Peyer's patch (tissue), 4 donors: Measurements from ENCODE around the gene SMYD3. TPM values are rescaled to one million over a fixed set of nuclear protein-coding genes. Genes with fewer than 3 reads are reported as not detected.

Experiments
- DNase-seq, 3 donors: peaks; one replicate each; pipeline ENCODE4 v3.0.0-alpha.2; 2017 to 2019
- H3K27ac ChIP-seq, 4 donors: fragments of 200-600 bp; sonication (generic); one replicate each; pipeline ENCODE4 v1.5.1; 2016 to 2019
- H3K27me3 ChIP-seq, 2 donors: fragments of 200-600 bp; sonication (generic); one replicate each; pipeline ENCODE4 v1.5.1; 2019
- H3K36me3 ChIP-seq, 3 donors: fragments of 200-600 bp; sonication (generic); one replicate each; pipeline ENCODE4 v1.5.1; 2016 to 2019
- H3K4me1 ChIP-seq, 4 donors: fragments of 200-600 bp; sonication (generic); one replicate each; pipeline ENCODE4 v1.5.1; 2016 to 2019
- H3K4me3 ChIP-seq, 4 donors: fragments of 200-600 bp; sonication (generic); 1 replicate in 3 of 4; 2 replicates in 1 of 4; pipeline ENCODE4 v1.5.1; 2016 to 2019; ENCODE audit warnings: mild to moderate bottlenecking in 1 of 4
- H3K9me3 ChIP-seq, 4 donors: fragments of 200-600 bp; sonication (generic); one replicate each; pipeline ENCODE4 v1.5.1; 2016 to 2019; ENCODE audit warnings: mild to moderate bottlenecking in 1 of 4
- POLR2A ChIP-seq, 2 donors: fragments of 450-650 bp; IDR thresholded peaks; one replicate each; pipeline ENCODE4 v1.5.1; 2017; ENCODE audit warnings: antibody characterized with exemption in 2 of 2, mild to moderate bottlenecking in 2 of 2, moderate library complexity in 2 of 2
- total RNA-seq, 4 donors: library from RNA; depleted of rRNA; stranded (reverse); fragments of >200 nt; gene quantifications; one replicate each; pipeline ENCODE4 v1.1.0, GENCODE V29; 2016
- TF ChIP-seq, protein P1 (sequence below), 6 experiments: fragments of 450-650 bp in 4 of 6; fragments of 200-600 bp in 2 of 6; sonication (generic) in 1 of 6; IDR thresholded peaks; one replicate each; pipeline ENCODE4 v1.5.1; 2017 to 2019; ENCODE audit warnings: antibody characterized with exemption in 6 of 6, mild to moderate bottlenecking in 3 of 6, moderate library complexity in 1 of 6

Gene SMYD3
- total RNA-seq, 4 donors from 2014 or later: 19.8 to 55.3 (median 26.9) TPM

DNA sequence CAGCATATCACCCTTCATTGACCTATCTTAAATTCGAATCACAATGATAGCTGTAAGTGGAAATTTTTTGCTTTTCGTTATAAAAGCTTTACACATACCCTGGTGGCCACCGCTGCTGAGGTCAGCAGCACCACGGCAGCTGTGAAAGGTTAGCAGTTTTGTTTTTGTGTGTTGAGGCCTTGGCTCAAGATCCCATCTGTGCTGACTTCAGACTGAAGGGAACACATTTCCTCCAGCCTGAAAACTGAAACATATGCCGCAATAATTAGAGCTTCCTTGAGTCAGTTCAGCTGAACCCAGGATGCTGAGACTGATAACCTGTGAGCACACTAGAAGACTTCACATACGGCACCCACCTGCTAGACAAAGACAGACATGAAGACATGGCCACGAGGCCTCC, 103.0 kb downstream of the SMYD3 start:
- Histone ChIP-seq H3K4me1 (no peaks in the 10 kb centered on the region), H3K9me3 (no peaks in the 10 kb centered on the region), H3K36me3 (no peaks in the 10 kb centered on the region), H3K4me3 (no peak overlapping the region), H3K27ac (no peak overlapping the region), H3K27me3 (no peaks in the 10 kb centered on the region)
- no peak for DNase-seq
- TF ChIP-seq, protein P1, sequence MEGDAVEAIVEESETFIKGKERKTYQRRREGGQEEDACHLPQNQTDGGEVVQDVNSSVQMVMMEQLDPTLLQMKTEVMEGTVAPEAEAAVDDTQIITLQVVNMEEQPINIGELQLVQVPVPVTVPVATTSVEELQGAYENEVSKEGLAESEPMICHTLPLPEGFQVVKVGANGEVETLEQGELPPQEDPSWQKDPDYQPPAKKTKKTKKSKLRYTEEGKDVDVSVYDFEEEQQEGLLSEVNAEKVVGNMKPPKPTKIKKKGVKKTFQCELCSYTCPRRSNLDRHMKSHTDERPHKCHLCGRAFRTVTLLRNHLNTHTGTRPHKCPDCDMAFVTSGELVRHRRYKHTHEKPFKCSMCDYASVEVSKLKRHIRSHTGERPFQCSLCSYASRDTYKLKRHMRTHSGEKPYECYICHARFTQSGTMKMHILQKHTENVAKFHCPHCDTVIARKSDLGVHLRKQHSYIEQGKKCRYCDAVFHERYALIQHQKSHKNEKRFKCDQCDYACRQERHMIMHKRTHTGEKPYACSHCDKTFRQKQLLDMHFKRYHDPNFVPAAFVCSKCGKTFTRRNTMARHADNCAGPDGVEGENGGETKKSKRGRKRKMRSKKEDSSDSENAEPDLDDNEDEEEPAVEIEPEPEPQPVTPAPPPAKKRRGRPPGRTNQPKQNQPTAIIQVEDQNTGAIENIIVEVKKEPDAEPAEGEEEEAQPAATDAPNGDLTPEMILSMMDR (IDR thresholded peaks at IDR 0.05): no peak
- TF ChIP-seq POLR2A (IDR thresholded peaks at IDR 0.05): no peak

DNA sequence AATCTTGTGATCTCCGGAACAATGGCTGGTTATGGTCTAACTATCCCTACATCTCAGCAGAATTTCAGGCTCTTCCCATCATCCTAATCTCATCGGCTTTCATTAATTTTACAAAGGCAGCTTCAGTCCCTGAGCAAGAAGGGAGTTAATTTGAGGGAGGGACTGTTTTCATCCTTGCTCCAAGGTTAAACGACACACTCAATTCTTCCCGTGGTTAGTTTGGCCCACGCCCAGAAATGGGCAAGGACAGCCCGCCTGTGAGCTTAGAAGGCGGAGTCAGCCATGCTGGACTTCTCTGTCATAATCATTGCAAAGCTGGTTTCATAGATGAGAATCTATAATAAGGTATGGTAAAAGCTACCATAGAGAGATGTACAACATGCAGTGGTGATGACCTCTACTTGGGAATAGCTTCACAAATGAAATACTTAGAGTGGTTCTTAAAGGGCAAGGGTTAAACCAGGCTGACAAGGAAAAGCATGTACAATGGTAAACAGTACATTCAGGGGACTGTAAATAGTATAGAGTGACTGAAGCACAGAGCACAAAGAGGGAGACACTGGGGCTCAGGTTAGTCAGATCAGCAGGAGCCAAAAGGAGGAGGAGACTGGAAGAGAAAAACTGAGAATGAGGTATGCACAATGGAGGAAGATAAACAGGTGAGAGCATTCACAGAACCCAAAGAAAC, 108.8 kb downstream of the SMYD3 start:
- TF ChIP-seq, protein P1 (IDR thresholded peaks at IDR 0.05): no peak
- TF ChIP-seq POLR2A (IDR thresholded peaks at IDR 0.05): no peak
- no peak overlapping the region for H3K27ac ChIP-seq
- H3K4me3 ChIP-seq: no peak overlapping the region
- H3K4me1 ChIP-seq: no peaks in the 10 kb centered on the region
- no peak for DNase-seq
- H3K27me3 ChIP-seq: no peaks in the 10 kb centered on the region
- H3K36me3 ChIP-seq: no peaks in the 10 kb centered on the region
- H3K9me3 ChIP-seq: no peaks in the 10 kb centered on the region

DNA sequence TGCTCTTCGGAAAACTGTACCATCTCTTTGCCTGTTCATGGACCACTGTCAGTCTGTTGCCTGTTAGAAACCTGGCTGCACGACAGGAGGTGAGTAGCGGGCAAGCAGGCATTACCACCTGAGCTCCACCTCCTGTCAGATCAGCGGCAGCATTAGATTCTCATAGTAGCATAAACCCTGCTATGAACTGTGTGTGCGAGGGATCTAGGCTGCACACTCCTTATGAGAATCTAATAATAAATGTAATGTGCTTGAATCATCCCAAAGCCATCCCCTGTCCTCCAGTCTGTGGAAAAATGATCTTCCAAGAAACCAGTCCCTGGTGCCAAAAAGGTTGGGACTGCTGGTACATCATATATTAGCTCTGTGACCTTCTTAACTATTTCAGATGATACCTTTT, 110.0 kb downstream of the SMYD3 start:
- H3K27ac ChIP-seq: no peak overlapping the region
- H3K4me1 ChIP-seq: no peaks in the 10 kb centered on the region
- no peaks in the 10 kb centered on the region for H3K36me3 ChIP-seq
- no peaks in the 10 kb centered on the region for H3K27me3 ChIP-seq
- no peaks in the 10 kb centered on the region for H3K9me3 ChIP-seq
- TF ChIP-seq, protein P1 (IDR thresholded peaks at IDR 0.05): no peak
- TF ChIP-seq POLR2A (IDR thresholded peaks at IDR 0.05): no peak
- H3K4me3 ChIP-seq: no peak overlapping the region
- DNase-seq: no peak

DNA sequence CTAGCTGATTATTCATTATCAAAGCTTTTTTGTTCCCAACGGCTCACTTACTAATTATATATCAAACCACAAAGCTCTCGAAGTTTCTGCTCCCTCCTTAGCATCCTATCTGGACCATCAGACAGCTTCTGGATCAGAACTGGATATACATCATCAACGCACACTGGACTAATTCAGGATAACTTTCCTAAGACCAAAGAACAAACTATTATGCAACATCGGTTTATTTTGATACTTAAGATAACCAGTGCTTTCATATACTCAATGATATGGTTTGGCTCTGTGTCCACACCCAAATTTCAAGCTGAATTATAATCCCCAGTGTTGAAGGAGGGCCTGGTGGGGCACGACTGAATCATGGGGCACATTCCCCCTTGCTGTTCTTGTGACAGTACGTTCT, 110.8 kb downstream of the SMYD3 start:
- Histone ChIP-seq H3K4me3 (no peak overlapping the region), H3K9me3 (no peaks in the 10 kb centered on the region), H3K4me1 (no peaks in the 10 kb centered on the region), H3K36me3 (no peaks in the 10 kb centered on the region), H3K27ac (no peak overlapping the region), H3K27me3 (no peaks in the 10 kb centered on the region)
- no peak for DNase-seq
- TF ChIP-seq, protein P1 (IDR thresholded peaks at IDR 0.05): no peak
- TF ChIP-seq POLR2A (IDR thresholded peaks at IDR 0.05): no peak

DNA sequence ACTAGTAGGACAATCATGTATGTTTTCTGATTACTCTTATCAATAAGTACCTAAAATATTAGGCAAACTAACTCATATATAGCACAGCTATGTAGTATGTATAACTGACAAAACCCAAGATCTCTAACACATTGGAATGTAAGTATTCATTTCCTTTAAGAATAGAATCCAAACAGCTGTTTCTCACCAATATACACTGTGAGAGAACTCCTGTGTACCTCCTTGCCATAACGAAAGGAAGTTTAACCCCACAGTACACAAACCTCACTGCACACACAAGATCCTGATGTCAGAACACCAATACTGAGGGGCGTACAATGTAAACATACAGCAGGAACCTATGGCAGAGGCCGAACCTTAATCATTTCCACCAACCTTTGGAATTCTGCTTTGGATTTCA, 113.0 kb downstream of the SMYD3 start:
- TF ChIP-seq POLR2A (IDR thresholded peaks at IDR 0.05): no peak
- TF ChIP-seq, protein P1 (IDR thresholded peaks at IDR 0.05): no peak
- H3K4me1 ChIP-seq: no peaks in the 10 kb centered on the region
- H3K27me3 ChIP-seq: no peaks in the 10 kb centered on the region
- no peaks in the 10 kb centered on the region for H3K9me3 ChIP-seq
- H3K4me3 ChIP-seq: no peak overlapping the region
- H3K27ac ChIP-seq: no peak overlapping the region
- H3K36me3 ChIP-seq: no peaks in the 10 kb centered on the region
- DNase-seq: no peak

DNA sequence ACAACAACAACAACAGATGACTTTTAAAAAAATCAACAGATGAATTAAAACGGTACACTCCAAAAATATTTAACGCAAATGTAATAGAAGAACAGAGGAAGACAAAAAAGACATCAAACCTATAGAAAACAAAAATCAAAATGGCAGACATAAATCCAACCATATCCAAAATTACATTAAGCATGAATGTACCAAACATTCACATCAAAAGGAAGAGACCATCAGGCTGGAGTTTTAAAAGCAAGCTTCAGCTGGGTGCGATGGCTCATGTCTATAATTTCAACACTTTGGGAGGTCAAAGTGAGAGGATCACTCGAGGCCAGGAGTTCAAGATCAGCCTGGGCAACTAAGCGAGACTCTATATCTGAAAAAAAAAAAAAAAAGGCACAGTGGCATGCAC, 116.2 kb downstream of the SMYD3 start:
- Histone ChIP-seq H3K27ac (no peak overlapping the region), H3K9me3 (no peaks in the 10 kb centered on the region), H3K36me3 (no peaks in the 10 kb centered on the region), H3K4me3 (no peak overlapping the region), H3K27me3 (no peaks in the 10 kb centered on the region), H3K4me1 (no peaks in the 10 kb centered on the region)
- DNase-seq: no peak
- no peak for TF ChIP-seq POLR2A (IDR thresholded peaks at IDR 0.05)
- TF ChIP-seq, protein P1 (IDR thresholded peaks at IDR 0.05): no peak
